Central memory CD4-positive, alpha-beta T cell (primary cell): ENCODE data around the gene HLA-DPB1.
"Not testable (repeated sequence)": the region's sequence is repeated elsewhere in the genome, so short reads cannot be mapped to it uniquely, and the experiment has no call there.

Experiments used
- DNase-seq: peaks from one replicate; pipeline ENCODE4 v3.0.0; 2022

HLA-DPB1 gene

DNA sequence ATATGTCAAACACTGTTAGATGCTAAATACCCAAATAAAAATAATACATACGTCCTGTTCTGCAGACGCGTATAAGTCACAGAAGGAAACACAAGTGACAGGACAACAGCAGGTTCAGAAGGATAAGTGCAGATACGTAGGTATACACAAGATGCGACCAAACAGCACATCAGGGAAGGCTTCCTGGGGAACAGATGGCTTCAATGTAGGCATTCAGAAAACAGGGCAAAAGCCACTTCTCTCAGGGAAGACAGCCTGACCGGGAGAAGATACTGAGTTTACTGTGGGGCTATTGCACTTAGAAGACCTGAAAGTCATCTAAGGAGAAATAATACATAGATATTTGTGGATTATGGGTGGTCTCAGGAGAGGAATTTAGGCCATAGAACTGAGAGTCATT, 4.2 kb upstream of the HLA-DPB1 start:
- no peak for DNase-seq

DNA sequence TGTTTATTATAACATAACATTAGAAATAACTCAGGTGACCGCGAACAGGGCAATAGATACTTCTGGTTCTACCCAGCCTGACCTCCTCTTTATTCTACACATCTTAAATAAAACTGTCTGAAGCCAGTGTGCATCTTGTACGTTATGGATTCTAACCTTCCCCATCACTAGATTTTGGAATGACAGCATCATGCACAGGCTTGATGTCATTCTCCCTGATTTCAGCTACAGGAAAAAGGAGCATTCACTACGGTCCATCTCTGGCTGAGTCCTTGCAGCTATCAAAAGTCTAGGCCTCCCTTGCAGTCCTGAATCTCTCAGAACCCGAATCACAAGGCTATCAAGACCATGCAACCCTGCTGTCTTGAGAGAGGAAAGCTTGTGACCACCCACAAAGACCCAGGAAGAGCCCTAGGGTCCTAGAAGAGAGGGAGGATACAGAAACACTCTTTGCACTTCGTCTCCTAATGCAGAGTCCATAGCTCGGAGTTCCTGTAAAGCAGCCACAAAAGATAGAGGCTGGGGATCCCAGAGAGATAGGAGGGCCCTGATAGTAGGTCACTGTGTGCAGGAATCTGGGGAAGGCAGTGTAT, 3.2 kb upstream of the HLA-DPB1 start:
- DNase-seq = no peak

DNA sequence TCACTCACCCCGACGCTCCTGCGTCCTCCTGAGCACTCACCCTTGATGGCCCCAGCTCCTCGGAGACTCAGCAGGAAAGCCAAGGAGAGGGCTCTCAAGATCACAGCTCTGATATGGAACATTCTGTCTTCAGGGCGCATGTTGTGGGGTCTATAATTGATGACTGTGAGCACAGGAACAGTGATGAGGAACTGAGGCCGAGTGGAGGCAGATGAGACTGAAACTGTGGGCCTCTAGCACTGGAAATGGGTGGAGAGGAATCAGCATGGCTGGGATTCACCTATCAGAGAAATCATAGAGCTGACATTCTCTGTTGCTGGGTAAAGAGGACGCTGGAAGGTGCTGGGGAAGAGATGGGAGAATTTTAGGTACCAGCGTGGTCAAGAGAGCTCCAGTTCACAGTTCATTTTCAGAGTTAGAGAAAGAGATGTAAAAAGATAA, 2.3 kb upstream of the HLA-DPB1 start, which contains the start of gene HLA-DPA1:
HLA-DPA1 (minus strand) TSS at position 219 of the 441 bp plus-strand sequence.
- peak; percentile 31 for DNase-seq

DNA sequence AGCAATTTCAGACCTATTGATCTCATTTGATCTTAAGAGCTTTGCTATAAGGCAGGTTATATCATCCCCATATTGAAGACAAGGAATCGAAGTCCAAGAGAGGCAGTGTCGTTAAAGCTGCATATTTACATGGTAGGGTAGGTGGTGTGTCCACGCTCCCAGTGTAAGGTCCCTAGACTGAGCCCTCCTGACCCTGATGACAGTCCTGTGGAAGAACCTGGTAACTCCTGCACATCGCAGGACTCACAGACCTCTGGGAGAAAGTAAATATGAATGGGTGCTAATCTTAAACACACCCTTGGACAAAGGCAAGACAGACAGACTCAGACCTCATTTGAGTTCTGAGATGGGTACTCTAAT, 602 bp upstream of the HLA-DPB1 start:
- no peak for DNase-seq

DNA sequence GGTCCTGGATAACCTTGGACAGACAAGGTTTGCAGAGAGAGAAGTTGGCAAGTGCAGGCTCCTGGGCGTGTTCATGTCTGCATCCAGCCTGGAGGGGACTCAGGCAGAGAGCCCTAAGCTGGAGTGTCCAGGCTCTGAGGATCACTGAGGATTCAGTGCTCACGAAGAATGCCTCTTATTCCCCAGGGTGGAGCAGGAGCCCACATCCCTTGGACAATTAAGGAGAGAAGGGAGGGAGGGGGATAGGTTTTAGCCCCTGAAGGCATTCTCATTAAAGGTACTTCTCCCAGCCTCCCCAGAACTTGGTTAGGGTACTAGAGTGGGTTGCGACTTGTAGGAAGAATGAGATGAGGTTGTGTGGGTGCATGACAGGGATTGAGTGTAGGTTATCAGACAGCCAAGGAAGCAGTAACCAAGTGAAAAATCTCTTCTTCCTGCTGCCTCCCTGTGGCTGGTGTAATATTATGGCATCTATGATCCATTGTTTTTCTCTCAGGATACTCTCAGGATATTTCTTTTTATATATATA, 680 bp downstream of the HLA-DPB1 start:
- no peak for DNase-seq

DNA sequence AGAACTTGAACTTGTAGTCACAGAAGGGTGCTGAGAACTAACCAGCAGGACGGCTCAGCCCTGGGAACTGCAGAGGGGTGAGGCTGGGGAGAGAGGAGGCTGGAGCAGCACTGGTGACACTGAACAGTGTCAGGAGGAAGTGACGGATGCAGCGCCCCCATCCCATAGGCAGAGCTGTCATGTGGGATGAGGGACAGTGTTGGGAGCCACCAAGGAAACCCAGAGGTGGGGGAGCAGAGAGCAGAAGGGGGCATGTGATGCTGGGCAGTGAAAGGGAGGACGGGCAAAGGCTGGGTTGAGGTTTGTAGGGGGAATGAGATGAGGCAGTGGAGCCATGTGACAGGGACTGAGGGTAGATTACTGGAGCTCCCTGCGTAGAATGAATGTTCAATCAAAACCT, 2.1 kb downstream of the HLA-DPB1 start:
- no peak for DNase-seq

DNA sequence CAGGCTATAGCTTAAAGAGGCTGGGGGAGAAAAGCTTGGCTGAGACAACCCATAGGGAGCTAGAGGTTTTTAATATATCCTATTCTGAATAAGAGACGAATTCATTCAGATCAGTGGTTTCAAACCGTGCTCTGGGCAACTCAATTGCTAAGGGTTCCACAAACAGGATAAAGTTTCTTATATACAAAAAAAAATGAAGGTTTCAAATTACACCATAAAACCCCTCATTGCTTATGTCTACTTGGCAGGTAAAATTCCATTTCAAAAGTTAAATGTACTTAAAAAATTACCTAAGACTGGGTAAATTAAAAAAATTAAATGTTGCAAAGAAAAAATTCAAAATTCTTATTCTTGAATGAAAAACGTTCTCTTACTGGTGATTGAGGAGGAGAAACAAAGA, 2.7 kb downstream of the HLA-DPB1 start:
- no peak for DNase-seq

DNA sequence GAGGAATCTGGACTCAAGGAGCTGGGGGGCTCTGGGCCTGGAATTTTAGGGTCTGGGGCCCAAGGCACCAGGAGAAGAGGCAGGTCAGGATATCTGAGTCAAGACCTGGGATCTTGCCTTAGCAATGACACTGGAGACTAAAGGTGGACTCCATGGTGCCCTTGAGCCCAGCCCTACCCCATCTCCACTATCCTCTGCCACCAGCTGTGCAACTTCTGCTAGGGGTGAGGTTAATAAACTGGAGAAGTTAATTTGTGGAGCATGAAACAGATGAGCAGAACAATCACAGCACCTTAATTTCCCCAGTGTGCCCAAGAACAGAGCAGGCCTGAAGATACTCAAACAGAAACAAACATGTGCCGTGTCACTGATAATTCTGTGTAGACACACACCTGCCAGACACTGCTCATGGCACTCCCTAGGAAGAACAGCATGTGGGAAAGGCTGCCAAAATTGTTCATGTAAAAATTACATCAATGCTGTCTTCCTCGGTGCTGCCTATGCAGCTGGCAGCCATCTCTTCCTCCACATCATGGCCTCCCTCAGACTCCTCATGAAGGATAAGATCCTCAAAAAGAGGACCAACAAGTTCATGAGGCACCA, 3.2 kb downstream of the HLA-DPB1 start:
- no peak for DNase-seq

DNA sequence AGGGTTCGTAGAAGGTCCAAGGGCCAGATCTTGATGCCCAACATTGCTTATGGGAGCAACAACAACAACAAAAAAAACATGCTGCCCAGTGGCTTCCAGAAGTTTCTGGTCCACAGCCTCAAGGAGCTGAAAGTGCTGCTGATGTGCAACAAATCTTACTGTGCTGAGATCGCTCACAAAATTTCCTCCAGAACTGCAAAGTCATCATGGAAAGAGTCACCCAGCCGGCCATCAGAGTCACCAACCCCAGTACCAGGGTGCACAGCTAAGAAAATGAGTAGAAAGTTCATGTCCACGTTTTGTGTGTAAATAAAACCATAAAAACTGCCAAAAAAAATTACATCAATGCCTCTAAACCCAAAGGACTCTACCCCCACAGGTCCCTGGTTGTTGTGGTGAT, 3.8 kb downstream of the HLA-DPB1 start:
- no peak for DNase-seq

DNA sequence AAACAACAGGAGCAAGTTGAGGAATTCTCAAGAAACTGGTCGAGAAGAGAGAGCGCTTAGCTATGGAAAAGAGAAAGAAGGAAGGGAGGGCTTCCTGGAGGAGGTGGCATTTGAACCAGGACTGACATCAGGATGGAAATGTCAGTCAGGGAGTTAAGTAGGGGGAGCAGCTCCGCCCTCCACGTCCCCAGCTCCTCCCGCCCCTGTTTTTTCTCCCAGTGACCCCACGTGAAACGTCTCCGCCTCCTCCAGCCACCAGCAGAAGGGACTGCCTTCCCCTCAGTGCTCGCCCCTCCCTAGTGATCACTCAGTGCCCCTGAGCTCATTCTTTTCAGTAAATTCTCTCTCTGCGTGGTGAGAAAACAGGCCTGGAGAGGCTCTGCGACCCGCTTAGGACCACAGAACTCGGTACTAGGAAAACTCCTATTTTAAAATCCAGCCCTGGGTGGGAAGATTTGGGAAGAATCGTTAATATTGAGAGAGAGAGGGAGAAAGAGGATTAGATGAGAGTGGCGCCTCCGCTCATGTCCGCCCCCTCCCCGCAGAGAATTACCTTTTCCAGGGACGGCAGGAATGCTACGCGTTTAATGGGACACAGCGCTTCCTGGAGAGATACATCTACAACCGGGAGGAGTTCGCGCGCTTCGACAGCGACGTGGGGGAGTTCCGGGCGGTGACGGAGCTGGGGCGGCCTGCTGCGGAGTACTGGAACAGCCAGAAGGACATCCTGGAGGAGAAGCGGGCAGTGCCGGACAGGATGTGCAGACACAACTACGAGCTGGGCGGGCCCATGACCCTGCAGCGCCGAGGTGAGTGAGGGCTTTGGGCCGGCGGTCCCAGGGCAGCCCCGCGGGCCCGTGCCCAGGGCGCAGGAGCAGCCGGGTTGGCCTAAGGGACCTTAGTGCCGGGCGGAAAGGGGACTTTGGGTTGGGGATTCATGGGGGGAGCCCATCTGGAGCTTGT, 4.6 kb downstream of the HLA-DPB1 start:
- DNase-seq = no peak

DNA sequence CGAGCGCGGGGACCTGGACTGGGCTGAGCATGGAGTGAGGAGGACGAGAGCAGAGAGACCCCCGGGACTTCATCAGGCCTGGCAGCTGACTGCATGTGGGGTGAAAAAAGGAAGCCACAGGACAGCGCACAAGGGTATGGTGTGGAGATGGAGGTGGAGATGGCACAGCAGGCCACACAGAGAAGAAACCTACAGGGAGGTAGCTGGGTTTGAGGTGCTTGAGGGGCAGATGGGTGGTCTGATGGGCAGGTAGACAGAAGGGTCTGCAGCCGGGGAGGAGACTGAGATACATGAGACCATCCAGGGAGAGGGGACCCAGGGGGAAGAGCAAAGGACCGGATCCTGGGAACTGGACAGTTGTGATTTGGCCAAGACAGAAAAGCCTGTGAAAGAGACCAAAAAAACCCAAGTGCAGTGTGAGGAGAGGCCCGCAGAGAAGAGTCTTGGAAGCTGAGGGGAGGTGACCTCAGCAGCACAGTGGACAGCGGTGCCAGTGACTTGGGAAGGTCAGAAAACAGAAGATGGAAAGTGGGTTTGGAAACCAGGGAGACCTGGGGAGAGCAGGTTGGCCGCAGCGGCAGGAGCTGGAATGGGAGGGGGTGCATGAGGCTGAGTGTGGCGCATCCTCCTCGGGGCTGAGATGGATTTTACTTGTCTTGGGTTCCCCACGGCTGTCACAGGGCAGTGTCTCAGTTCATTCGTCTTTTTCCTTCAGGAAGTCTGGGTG, 5.5 kb downstream of the HLA-DPB1 start:
- DNase-seq = no peak

DNA sequence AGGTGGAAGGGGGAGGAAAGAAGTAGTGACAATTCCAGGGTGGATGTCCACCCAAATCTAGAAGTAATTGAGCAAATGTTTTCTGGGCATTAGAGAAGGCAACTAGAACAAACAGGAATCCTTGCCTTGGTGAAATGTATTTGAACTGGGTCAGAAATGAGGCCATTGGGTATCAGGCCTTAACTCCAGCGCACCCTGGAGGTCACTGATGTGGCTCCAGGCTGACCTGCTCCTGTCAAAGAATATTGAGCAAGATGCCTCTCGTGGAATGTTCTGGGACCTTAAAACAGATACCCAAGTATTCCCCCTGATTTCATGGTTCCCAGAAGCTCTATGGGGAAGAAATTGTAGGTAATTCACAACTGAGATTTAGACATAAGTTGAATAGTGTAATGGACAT, 6.9 kb downstream of the HLA-DPB1 start:
- no peak for DNase-seq

DNA sequence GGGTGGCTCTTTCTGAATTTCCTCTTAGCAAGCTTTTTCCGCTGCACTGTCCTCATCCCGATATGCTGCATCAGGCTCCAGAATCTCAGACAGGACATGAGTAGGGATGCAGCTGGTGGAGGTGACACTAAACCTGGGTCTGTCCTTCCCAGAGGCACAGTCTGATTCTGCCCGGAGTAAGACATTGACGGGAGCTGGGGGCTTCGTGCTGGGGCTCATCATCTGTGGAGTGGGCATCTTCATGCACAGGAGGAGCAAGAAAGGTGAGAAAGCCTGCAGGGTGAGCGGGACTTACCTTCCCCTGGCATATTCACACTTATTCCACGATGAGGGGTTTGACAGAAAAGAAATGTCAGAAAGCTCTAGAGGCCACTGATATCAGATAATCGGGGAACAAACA, 9.8 kb downstream of the HLA-DPB1 start:
- no peak for DNase-seq

DNA sequence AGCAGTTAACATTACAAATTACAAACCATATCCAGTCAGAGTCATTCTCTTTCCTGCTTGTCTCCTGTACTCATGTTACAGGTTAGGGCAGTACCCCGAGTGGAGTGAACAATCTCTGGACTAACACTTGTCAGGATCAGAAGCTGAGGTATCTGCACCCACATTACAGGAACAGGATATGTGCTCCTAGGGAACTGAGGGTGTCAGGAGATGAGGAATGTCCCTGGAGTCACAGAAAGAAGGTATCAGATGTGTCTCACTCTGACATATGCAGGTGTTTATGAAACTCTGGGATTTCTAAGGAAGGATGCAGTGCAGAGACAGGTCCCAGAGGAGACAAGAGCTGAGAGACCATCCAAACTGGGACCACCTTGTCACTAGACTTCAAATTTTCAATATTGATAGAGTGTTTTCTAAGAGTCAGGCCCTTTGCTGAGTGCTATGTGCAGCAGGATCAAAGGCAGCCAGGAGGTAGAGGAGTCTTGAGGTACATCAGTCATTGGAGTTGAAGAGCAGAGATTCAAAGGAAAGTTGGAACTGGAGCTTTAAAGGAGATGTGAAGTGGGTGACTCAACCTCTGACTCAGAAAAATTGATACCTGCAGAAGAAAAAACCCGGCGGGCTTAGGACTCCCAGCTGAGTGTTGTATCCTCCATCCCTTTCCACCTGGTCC, 12.6 kb downstream of the HLA-DPB1 start:
- no peak for DNase-seq

DNA sequence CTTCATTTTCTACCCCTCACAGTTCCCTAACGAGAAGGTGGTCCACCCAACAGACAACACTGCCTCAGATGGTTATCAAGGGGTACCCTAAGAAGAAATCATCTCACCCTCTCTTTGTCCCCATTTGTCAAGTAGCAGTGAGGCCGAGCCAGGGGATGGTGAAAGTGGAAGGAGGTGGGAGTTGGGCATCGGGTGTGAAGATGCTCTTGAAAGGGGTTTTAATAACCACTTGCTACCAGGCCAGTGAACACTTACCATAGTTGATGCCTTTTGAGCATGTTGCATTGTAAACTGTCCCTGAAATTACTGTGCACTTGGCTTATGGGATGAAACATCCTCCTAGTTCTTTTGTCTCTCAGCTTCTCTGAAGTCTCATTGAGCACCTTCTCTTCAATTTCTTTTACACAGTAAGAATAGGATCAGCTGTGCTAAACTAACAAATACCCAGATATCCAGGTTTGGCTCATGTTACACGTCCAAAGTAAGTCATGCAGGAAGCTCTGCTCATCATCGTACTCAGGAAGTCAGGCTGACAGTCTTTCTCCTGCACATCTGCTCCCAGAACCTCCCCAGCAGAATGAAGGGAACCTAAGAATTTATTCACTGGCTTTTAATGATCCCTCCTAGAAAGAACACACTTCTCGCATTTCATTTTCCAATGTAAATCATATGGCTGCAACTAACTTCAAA, 13.3 kb downstream of the HLA-DPB1 start:
- no peak for DNase-seq

DNA sequence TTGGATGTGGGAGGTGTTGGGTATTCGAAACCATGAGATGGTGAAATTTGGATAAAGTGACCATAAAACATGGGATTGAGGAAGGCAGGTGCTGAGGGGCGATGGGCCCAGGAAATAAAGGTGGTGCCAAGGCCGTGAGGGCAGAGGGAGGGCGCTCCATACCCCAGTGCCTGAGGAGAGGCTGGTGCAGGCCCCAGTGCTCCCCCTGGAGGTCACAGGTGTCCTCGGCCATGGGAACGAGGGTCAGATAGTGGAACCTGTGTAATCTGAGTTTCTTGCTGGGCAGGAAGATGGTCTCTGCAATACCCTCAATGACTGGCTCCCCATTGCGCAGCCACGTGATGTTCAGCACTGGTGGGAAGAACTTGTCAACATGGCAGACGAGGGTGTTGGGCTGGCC, 16.2 kb downstream of the HLA-DPB1 start:
- peak; percentile 25 for DNase-seq

DNA sequence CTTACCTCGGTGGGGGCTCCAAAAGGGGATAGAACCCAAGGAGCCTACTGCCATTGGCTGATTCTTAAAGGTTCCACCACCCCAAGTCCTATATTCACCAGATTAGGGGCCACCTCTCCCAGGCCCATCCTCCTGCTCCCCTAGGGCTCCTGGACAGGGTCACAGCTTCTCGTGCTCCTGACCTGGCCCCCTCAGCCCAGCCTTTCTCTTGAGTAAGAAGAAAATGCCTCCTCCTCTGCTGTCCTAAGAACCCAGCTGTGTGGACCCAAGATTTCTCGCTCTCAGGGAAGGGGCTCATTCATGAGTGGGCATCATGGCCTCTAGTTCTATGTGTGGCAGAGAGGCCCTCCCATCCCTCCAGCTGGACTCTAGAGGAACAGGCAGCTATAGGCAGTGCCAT, 16.6 kb downstream of the HLA-DPB1 start:
- DNase-seq = no peak

DNA sequence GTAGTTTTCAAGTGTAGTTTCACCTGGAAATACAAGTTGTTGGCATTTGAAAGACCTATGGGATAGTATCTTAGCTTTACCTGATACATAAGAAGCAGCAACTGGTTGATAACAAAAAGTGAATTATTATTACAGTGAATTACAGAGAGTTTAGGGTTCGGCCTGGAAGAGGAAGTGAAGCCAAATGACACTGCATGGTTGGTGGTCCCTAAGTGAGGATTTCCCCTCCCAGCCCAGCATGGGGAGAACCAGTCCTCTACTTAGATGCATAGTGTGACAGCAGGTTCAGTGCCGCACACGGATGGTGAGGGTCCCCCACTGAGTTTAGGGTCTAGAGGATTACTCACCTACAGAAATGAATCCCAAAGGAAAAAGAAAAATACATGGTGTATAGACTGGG, 18.1 kb downstream of the HLA-DPB1 start:
- no peak for DNase-seq

DNA sequence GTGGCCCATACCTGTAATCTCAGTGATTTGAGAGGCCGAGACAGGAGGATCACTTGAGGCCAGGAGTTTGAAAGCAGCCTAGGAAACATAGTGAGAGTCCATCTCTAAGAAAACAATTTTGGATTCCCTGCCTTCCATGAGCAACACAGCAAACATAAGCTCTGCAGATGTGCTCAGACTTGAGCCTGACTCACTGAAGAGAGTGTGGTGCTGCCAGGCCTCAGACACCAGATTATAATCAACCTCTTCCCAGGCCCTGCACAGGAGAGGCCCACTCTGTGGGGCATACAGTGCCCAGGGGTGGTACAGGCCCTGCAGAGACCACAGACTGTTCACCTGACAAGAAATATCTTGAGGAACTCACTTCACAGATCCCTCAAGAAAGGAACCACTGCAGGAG, 19.9 kb downstream of the HLA-DPB1 start:
- DNase-seq = no peak

DNA sequence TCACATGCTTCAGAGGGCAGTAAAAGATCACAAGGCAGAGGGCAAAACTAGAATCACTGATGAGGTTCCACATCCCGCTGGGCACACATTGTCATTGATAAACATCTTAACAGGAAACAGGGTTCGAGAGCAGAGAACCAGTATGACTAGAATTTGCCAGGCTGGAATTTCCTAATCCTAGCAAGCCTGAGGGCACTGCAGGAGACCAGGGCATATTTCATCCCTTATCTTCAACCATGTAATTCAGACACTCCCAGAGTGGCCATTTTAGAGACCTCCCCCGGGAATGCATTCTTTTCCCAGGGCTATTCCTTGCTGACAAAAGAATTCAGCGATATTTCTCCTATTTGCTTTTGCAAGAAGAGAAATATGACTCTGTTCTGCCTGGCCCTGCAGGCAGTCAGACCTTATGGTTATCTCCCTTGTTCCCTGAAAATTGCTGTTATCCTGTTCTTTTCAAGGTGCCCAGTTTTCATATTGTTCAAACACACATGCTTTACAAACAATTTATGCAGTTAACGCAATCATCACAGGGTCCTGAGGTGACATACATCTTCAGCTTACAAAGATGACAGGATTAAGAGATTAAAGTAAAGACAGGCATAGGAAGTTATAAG, 25.4 kb downstream of the HLA-DPB1 start:
- DNase-seq = not testable (repeated sequence)

DNA sequence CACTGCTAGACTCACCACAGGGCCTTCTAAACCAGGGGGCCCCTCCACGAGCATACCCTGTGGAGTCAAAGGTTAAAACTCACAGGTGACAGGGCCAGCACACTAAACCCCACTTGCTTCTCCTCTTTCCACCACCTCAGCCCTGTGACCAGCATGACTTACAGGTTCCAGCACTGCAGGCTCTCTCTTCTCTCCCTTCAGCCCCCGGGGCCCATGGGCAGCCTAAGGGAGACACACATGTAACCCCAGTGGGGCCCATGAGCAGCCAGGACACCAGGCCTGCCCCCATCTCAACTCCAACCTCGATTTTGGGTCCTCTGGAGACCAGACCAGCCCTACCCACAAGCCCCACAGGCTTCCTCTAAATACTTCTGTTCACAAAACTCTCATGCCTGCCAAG, 28.0 kb downstream of the HLA-DPB1 start:
- no peak for DNase-seq
